RKO (cell line): ENCODE results near the gene FZR1.
"Not testable (repeated sequence)": the region's sequence is repeated elsewhere in the genome, so short reads cannot be mapped to it uniquely, and the experiment has no call there.

Experiments used
- DNase-seq: peaks from one replicate; pipeline ENCODE4 v3.0.0-alpha.2; 2016; ENCODE audit warnings: low spot score

Gene FZR1

GRCh38 chr19:3573858-3574637 lies 67.9 kb downstream of the FZR1 start:
- peak; percentile 98 for DNase-seq

GRCh38 chr19:3575260-3575741 lies 69.2 kb downstream of the FZR1 start:
- DNase-seq = no peak

- DNase-seq = no peak
Measured at GRCh38 chr19:3575949-3576673, 70.0 kb downstream of the FZR1 start.

GRCh38 chr19:3576696-3577443 lies 70.8 kb downstream of the FZR1 start:
- no peak for DNase-seq

GRCh38 chr19:3577723-3578344 lies 71.7 kb downstream of the FZR1 start:
- DNase-seq = no peak

- no peak for DNase-seq
Measured at GRCh38 chr19:3578390-3578789, 72.3 kb downstream of the FZR1 start.

GRCh38 chr19:3580156-3580934 lies 74.2 kb downstream of the FZR1 start:
- DNase-seq = peak; percentile 82

GRCh38 chr19:3581792-3582191 lies 75.7 kb downstream of the FZR1 start:
- not testable (repeated sequence) for DNase-seq

- DNase-seq = not testable (repeated sequence)
Measured at GRCh38 chr19:3584036-3584802, 78.1 kb downstream of the FZR1 start.

- DNase-seq = no peak
Measured at GRCh38 chr19:3585301-3586126, 79.4 kb downstream of the FZR1 start, which contains the start of gene GIPC3. Gene GIPC3 (plus strand): TSS chr19:3585478. CDS start chr19:3585598, 120 bp downstream.

- no peak for DNase-seq
Measured at GRCh38 chr19:3586127-3586626, 80.1 kb downstream of the FZR1 start.

GRCh38 chr19:3586707-3587346 lies 80.7 kb downstream of the FZR1 start:
- DNase-seq = no peak
